ENCODE data around the gene ARHGEF28. TPM values are rescaled to one million over a fixed set of nuclear protein-coding genes. Genes with fewer than 3 reads are reported as not detected.

ARHGEF28 gene
- total and polyA plus RNA-seq, 2 of the 13 experiments (the other 11 are each of a cell fraction or from before 2014, with no cell fraction given) = 17.4 to 34.1 TPM

- H2AFZ ChIP-seq (ENCODE audit: low read length) = no peak overlapping the region
- no peaks in the 10 kb centered on the region for H3K4me1 ChIP-seq (ENCODE audit: insufficient read depth, low read length)
- H3K4me2 ChIP-seq (ENCODE audit: low read depth, low read length) = no peak overlapping the region
- in situ Hi-C loops (cut with HindIII; ENCODE audit: extremely low pct_ligation_motif_present, low pct_unique_long_range_greater_than_20kb) = loop anchor here (5.0 kb wide), 1 partner anchor 745 kb away; no protein-coding TSS in a partner anchor
- peak; percentile 41 for DNase-seq (ENCODE audit: low spot score)
- peaks cover 25 to 56% of the 10 kb centered on the region in 2 experiments; a peak in 4 of 5 replicates for H3K36me3 ChIP-seq (replicated peaks in 1 of 2; ENCODE audit: control insufficient read depth in 1 of 2, insufficient read depth in 2 of 2, low read length in 2 of 2)
- no peaks in the 10 kb centered on the region for H3K9me3 ChIP-seq (ENCODE audit: low read length)
- intact Hi-C loops (cut with micrococcal nuclease; ENCODE audit: unreplicated experiment) = loop anchor here (1.0 to 5.0 kb wide), 2 partner anchors 746 to 1015 kb away; no protein-coding TSS in a partner anchor
- H3K27me3 ChIP-seq (ENCODE audit: control insufficient read depth in 1 of 2, insufficient read depth in 2 of 2, low read length in 2 of 2) = no peaks in the 10 kb centered on the region
- no TSS peak for BruUV-seq (replicated peaks)
- ChIA-PET POLR2A (interaction anchor here (1.3 kb wide), 1 partner anchor 738 kb away, joined by 3 read pairs; the partner anchor contains the start of gene ENC1), CTCF (ENCODE audit: low intra/inter-chr PET ratio, low total read pairs) (interaction anchor here (2.7 kb wide), 1 partner anchor 747 kb away, joined by 25 read pairs; no protein-coding TSS in a partner anchor)
- ATAC-seq = peak; percentile 28; the same call in 2 of the 3 replicates
- H3K79me2 ChIP-seq (ENCODE audit: insufficient read depth, low read length) = no peaks in the 10 kb centered on the region
- peak; percentile 92 for FAIRE-seq
- H3K9ac ChIP-seq (ENCODE audit: insufficient read depth, low read depth, low read length) = no peak overlapping the region
- H3K4me3 ChIP-seq (replicated peaks in 1 of 3; ENCODE audit: insufficient read depth in 1 of 3, low read depth in 2 of 3, low read length in 3 of 3) = no peak overlapping the region
- no peaks in the 10 kb centered on the region for H4K20me1 ChIP-seq (ENCODE audit: insufficient read depth, low read length)
- no peak overlapping the region for H3K27ac ChIP-seq (ENCODE audit: extremely low read length, insufficient read depth, low read length)
- 55% methylated on average over 10 of the region's 10 CpGs for WGBS (ENCODE audit: low lambda C conversion rate)
- TF ChIP-seq SIX4 (CRISPR knock-in tag; IDR thresholded peaks at IDR 0.05) (no peak), STAG1 (CRISPR knock-in tag; IDR thresholded peaks at IDR 0.05) (peak; percentile 75), CTCF (CRISPR knock-in tag; IDR thresholded peaks at IDR 0.05) (peak; percentile 73), MAFK (conservative IDR thresholded peaks at IDR 0.05 in 1 of 2, IDR thresholded peaks at IDR 0.05 in 1 of 2; ENCODE audit: low read length in 2 of 2) (peak; percentile 33 to 70; a peak in 2 of 4 replicates), ZNF7 (CRISPR knock-in tag; IDR thresholded peaks at IDR 0.05) (no peak), ZMYM3 (CRISPR knock-in tag; IDR thresholded peaks at IDR 0.05) (no peak), SMC3 (IDR thresholded peaks at IDR 0.05; ENCODE audit: low read length) (peak; percentile 67), MAFF (IDR thresholded peaks at IDR 0.05; ENCODE audit: low read depth, low read length) (peak; percentile 50), ZBTB20 (CRISPR knock-in tag; IDR thresholded peaks at IDR 0.05; ENCODE audit: borderline replicate concordance, low read depth) (no peak), RAD21 (CRISPR knock-in tag; IDR thresholded peaks at IDR 0.05) (peak; percentile 56; the same call in 1 of the 2 replicates)
These were observed 276.5 kb downstream of the ARHGEF28 start for GRCh38 chr5:73902327-73903051.
